ENCODE data around the gene CXorf49.
"Not testable (repeated sequence)": the region's sequence is repeated elsewhere in the genome, so short reads cannot be mapped to it uniquely, and the experiment has no call there.

- not testable (repeated sequence) for TF ChIP-seq ZFP3 (CRISPR knock-in tag; IDR thresholded peaks at IDR 0.05); ZNF565 (CRISPR knock-in tag; conservative IDR thresholded peaks at IDR 0.05; ENCODE audit: low read depth); CSDC2 (CRISPR knock-in tag; IDR thresholded peaks at IDR 0.05); PATZ1 (CRISPR knock-in tag; IDR thresholded peaks at IDR 0.05; ENCODE audit: borderline replicate concordance); GLIS3 (CRISPR knock-in tag; IDR thresholded peaks at IDR 0.05); OSR1 (CRISPR knock-in tag; IDR thresholded peaks at IDR 0.05); ZNF8 (CRISPR knock-in tag; IDR thresholded peaks at IDR 0.05); ZFP30 (CRISPR knock-in tag; IDR thresholded peaks at IDR 0.05); TSHZ2 (CRISPR knock-in tag; IDR thresholded peaks at IDR 0.05); ZC3H10 (CRISPR knock-in tag; IDR thresholded peaks at IDR 0.05); ARNTL (CRISPR knock-in tag; IDR thresholded peaks at IDR 0.05; ENCODE audit: borderline replicate concordance, low read depth); SNAI2 (CRISPR knock-in tag; IDR thresholded peaks at IDR 0.05); TOX (CRISPR knock-in tag; IDR thresholded peaks at IDR 0.05; ENCODE audit: borderline replicate concordance)
These were observed 15.2 kb downstream of the CXorf49 start for GRCh38 chrX:71702853-71703252.
